Endometrium (tissue), 2 donors: ENCODE results near the gene ELOVL5.
"Not testable (repeated sequence)": the region's sequence is repeated elsewhere in the genome, so short reads cannot be mapped to it uniquely, and the experiment has no call there.

Source experiments
- FAIRE-seq: peaks from 2 replicates; lab custom pipeline; 2012; peaks lifted over from hg19 to GRCh38; lab: Jason Lieb, UNC
- donor health status: control.
- donor health status: control.

The ELOVL5 gene

DNA sequence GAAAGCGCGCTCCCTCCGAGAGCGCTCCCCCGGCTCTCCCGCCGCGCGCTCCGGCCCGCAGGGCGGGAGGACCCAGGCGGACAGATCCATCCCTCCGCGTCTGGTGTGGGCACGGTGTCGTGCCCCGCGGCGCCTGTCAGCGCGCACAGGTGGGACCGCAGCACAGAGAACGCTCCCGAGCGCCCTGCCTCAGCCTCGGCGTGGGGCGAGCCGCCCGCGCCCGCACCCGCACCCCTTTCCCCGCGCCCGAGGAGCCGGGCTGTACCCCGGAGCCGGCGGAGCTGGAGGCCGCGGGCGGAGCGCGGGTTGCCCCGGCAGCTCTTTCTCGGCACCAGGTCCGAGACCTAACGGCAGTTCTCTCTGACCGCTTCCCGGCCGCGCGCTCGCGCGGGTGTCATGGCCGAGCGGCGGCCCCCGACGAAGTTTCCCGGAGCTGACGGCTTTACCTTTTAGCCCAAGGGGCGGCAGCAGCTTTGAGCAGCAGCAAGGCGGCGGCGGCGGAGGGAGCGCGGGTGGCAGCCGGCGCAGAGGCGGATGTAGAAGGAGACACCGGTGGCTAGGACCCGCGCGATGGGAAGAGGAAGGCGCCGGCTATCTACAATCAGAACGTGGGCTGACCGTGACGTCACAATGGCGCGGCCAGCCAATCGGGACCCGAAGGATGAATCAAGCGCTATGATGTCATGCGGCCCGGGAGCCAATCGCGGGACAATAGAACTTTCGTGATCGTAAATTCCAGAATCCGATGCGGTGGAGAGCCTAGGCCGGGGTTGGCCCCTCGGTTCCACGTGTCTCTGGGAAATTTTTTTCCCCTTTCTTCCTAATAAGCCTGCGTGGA is at the start of gene ELOVL5:
TSS of gene ELOVL5 (minus strand) at position 580 of the 838 bp plus-strand sequence. CDS start 53,251 bp downstream, outside the sequence.
- FAIRE-seq = peak; percentile 63

- no peak for FAIRE-seq
Measured at GRCh38 chr6:53397283-53397682, 48.5 kb upstream of the ELOVL5 start.

- no peak for FAIRE-seq
Measured at GRCh38 chr6:53395986-53396385, 47.2 kb upstream of the ELOVL5 start.

DNA sequence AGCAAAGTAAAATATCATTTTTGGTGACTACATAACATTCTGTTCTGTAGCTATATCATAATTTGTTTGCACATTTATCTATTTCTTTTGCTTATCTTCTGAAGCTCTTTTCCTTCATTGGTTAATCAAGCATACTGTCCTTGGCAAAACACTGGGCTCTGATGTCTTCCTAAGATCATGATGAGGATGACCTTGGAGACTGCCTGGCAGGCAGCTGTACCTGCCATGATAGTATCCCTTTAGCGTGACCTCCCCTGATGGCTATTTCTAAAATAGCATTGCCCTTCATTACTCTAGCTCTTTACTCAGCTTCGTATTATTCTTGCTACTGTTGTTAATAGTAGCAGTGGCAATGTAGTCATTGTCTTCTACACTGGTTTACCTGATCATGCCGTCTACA is 46.0 kb upstream of the ELOVL5 start:
- FAIRE-seq = no peak

- FAIRE-seq = no peak
Measured at GRCh38 chr6:53391170-53391569, 42.4 kb upstream of the ELOVL5 start.

GRCh38 chr6:53390010-53390409 is 41.3 kb upstream of the ELOVL5 start:
- FAIRE-seq = no peak

DNA sequence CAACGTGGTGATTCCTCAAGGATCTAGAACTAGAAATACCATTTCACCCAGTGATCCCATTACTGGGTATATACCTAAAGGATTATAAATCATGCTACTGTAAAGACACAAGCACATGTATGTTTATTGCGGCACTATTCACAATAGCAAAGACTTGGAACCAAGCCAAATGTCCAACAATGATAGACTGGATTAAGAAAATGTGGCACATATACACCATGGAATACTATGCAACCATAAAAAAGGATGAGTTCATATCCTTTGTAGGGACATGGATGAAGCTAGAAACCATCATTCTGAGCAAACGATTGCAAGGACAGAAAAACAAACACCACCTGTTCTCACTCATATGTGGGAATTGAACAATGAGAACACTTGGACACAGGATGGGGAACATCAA is 39.9 kb upstream of the ELOVL5 start:
- FAIRE-seq = not testable (repeated sequence)

GRCh38 chr6:53382421-53382820 is 33.7 kb upstream of the ELOVL5 start:
- no peak for FAIRE-seq

- FAIRE-seq = no peak
Measured at GRCh38 chr6:53378208-53378607, 29.5 kb upstream of the ELOVL5 start.

GRCh38 chr6:53377793-53378192 is 29.0 kb upstream of the ELOVL5 start:
- no peak for FAIRE-seq

DNA sequence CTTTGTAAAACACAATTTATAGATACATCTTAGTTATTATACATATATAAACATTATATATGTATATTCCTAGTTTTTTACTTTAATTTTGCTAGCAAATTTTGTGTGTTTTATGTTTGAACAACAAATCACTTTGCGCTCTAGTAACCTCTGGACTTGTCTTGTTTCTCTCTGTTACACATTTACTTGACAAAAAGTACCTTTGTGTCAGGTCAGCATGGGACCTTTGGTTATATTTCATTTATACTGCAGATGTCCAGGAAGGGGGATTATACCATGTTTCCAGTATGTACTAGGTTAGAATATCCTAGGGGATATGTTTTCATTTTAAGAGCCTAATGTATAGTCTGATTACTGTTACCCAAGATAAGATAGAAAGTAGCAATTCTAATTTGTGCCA is 28.5 kb upstream of the ELOVL5 start:
- FAIRE-seq = no peak

GRCh38 chr6:53376661-53377226 is 28.0 kb upstream of the ELOVL5 start:
- FAIRE-seq = no peak

DNA sequence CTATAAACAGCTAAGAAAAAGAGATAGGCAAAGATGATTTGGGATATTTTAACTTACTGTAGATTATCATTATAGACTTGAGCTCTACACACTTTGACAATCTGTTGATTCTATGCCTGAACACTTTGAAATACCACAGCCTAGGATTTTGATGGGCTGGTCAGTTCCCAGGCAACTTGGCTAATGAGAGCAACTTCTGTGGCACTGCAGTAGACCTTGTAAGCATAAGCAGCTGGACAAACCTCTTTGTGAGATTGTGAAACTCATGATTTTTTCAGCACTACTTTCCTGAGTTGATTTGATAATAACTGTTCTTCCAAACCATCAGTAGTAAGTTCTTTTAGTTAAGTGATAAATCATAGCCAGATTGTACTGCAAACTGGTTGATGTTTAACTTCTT is 27.1 kb upstream of the ELOVL5 start:
- FAIRE-seq = no peak

DNA sequence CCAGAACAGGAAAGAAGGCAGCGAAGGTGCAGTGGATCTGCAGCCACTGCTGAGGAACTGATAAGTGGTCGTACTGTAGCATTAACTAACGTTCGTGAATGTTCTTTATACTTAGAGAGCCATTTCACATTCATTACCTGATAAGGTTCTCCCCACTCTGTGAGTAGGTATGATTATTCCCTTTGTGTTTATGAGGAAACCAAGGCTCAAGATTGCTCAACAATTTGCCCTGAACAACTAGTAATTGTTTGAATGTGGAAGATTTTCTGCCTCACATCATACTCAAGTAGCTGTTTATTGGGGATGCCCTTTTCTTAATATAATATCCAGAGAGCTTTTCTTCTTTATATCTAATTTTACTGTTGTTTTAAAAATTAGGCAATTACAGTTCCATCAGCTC is 24.9 kb upstream of the ELOVL5 start:
- FAIRE-seq = no peak

GRCh38 chr6:53369876-53370515 is 21.2 kb upstream of the ELOVL5 start:
- no peak for FAIRE-seq

GRCh38 chr6:53369051-53369450 is 20.3 kb upstream of the ELOVL5 start:
- no peak for FAIRE-seq

- no peak for FAIRE-seq
Measured at GRCh38 chr6:53366128-53366641, 17.4 kb upstream of the ELOVL5 start.

GRCh38 chr6:53363341-53364079 is 14.8 kb upstream of the ELOVL5 start:
- FAIRE-seq = no peak

DNA sequence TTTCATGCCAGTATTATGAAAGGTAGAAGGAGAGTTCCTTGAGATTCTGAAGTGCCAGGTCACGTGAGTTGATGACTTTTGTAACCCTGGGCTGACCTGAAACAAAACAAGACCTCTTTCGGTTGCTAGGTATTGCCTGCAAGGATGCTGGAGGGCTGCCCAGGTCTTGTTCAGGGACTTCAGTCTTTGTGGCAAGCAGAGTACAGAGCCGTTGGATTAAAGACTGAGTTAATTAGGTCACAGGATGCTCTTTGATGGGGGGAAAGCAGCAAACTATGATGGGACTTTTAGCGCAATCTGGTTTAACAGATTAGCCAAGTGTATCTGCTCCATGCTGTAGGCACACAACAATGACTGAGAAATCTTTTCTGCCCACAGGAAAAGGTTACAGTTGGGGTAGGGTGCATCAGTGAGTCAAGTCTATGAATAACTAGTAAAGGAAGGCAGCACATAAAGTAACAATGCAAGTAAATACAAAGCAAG is 12.8 kb upstream of the ELOVL5 start:
- no peak for FAIRE-seq

DNA sequence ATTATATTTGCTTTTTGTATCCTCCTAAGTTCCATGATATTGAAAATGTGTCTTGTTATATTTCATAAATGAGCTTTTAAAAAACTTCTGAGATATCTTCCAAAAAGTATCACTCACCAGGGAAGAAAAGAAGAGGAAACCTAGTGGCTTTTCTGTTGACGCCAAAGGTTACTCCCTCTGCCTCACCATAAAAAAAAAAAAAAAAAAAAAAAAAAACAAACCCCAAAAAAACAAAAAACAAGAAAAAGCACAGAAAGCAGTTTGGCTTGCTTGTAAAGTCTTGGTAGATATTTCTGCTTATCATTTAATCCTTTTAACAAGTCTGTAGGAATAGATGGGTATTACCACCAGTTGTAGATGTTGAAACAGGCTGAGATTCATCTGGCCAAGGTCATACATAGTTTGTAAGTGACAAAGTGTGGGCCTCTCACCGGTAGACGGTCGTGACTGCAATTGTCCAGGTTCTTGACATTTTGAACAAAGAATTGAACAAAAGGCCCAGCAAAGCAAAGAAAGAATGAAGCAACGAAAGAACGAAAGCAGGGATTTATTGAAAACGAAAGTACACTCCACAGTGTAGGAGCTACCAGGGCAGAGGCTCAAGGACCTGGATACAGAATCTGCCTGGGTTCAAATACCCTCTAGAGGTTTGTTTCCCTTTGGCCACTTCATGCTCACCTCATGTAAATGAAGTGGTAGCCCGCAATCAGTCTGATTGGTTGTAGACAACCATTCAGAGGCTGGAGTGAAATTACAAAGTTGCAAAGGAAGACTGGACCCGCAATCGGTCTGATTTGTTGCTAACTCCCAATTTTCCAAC is 11.6 kb upstream of the ELOVL5 start:
- FAIRE-seq = peak; percentile 83

GRCh38 chr6:53359843-53360092 is 11.0 kb upstream of the ELOVL5 start:
- FAIRE-seq = no peak
